Fibroblast of lung (primary cell): ENCODE results near the gene PEX11B. TPM values are rescaled to one million over a fixed set of nuclear protein-coding genes. Genes with fewer than 3 reads are reported as not detected.

Experiments used
- DNase-seq, 2 donors: peaks; one replicate each; pipeline versions ENCODE4 v3.0.0 to v3.0.0-alpha.2; 2010; ENCODE audit warnings: low read depth in 2 of 2
- H2AFZ ChIP-seq: 2 replicates; pipeline ENCODE4 v1.5.1; 2012; ENCODE audit warnings: low read length, control low read depth, inconsistent platforms
- H3K27ac ChIP-seq: 2 replicates; pipeline ENCODE4 v1.5.1; 2011; ENCODE audit warnings: low read length, control low read depth; ENCODE audit not compliant: insufficient read depth
- H3K27me3 ChIP-seq: 2 replicates; pipeline ENCODE4 v1.5.1; 2011; ENCODE audit warnings: mild to moderate bottlenecking, low read length; ENCODE audit not compliant: control insufficient read depth, insufficient read depth
- H3K36me3 ChIP-seq: 2 replicates; pipeline ENCODE4 v1.5.1; 2011; ENCODE audit warnings: low read length; ENCODE audit not compliant: control insufficient read depth, insufficient read depth
- H3K4me1 ChIP-seq: 2 replicates; pipeline ENCODE4 v1.5.1; 2011; ENCODE audit warnings: low read length; ENCODE audit not compliant: control insufficient read depth, insufficient read depth; ENCODE audit errors: extremely low read depth
- H3K4me2 ChIP-seq: 2 replicates; pipeline ENCODE4 v1.5.1; 2011; ENCODE audit warnings: low read length, control low read depth; ENCODE audit not compliant: insufficient read depth; ENCODE audit errors: extremely low read depth
- H3K4me3 ChIP-seq, 4 experiments: fragments of 200-600 bp in 1 of 4; sonication (generic) in 1 of 4; replicated peaks in 1 of 4; 2 replicates each; pipeline ENCODE4 v1.5.1; 2011 to 2016; ENCODE audit warnings: low read length in 4 of 4, low read depth in 3 of 4, mild to moderate bottlenecking in 3 of 4, control low read depth in 2 of 4, inconsistent platforms in 1 of 4, mixed read lengths in 1 of 4; ENCODE audit not compliant: insufficient read depth in 1 of 4; ENCODE audit errors: control extremely low read depth in 1 of 4
- H3K79me2 ChIP-seq: 2 replicates; pipeline ENCODE4 v1.5.1; 2012; ENCODE audit warnings: mild to moderate bottlenecking, low read length, inconsistent platforms; ENCODE audit not compliant: control insufficient read depth, insufficient read depth
- H3K9ac ChIP-seq: 2 replicates; pipeline ENCODE4 v1.5.1; 2011; ENCODE audit warnings: mild to moderate bottlenecking, low read length, control low read depth; ENCODE audit not compliant: insufficient read depth
- H3K9me3 ChIP-seq: 2 replicates; pipeline ENCODE4 v1.5.1; 2012; ENCODE audit warnings: low read depth, low read length; ENCODE audit not compliant: control insufficient read depth, insufficient read depth
- H4K20me1 ChIP-seq: 2 replicates; pipeline ENCODE4 v1.5.1; 2011; ENCODE audit warnings: low read length; ENCODE audit not compliant: control insufficient read depth, insufficient read depth; ENCODE audit errors: extremely low read depth
- CTCF ChIP-seq, 2 donors: IDR thresholded peaks in 1 of 2; conservative IDR thresholded peaks in 1 of 2; 1 replicate in 1 of 2; 2 replicates in 1 of 2; pipeline ENCODE4 v1.5.1; 2011 to 2012; ENCODE audit warnings: low read length in 2 of 2, control low read depth in 1 of 2, inconsistent platforms in 1 of 2, low read depth in 1 of 2, mild to moderate bottlenecking in 1 of 2
- EZH2 ChIP-seq: IDR thresholded peaks from 2 replicates; pipeline ENCODE4 v1.5.1; 2012; ENCODE audit warnings: low read length, control low read depth, mild to moderate bottlenecking; ENCODE audit errors: missing control alignments
- polyA plus RNA-seq, 2 donors: library from polyadenylated mRNA; depleted of rRNA in 1 of 2; stranded (reverse) in 1 of 2; unstranded in 1 of 2; fragments of >200 nt; gene quantifications; 2 replicates each; pipeline ENCODE4 v1.2.1, GENCODE V29; 2011 to 2012; ENCODE audit warnings: missing spikeins in 1 of 2
- total RNA-seq: library from RNA; depleted of rRNA; stranded (reverse); fragments of >200 nt; gene quantifications from 2 replicates; pipeline ENCODE4 v1.2.1, GENCODE V29; 2014

The PEX11B gene
- total and polyA plus RNA-seq, 2 donors (not counting 1 experiment from before 2014, with no cell fraction given) = 28.2 to 34.3 TPM

- Histone ChIP-seq H3K4me3 (no peak overlapping the region), H3K4me1 (no peaks in the 10 kb centered on the region), H4K20me1 (no peaks in the 10 kb centered on the region), H3K27me3 (no peaks in the 10 kb centered on the region), H3K36me3 (no peaks in the 10 kb centered on the region), H2AFZ (no peak overlapping the region), H3K4me2 (no peak overlapping the region), H3K9ac (no peak overlapping the region), H3K79me2 (no peaks in the 10 kb centered on the region), H3K9me3 (no peaks in the 10 kb centered on the region), H3K27ac (no peak overlapping the region)
- DNase-seq = no peak
- TF ChIP-seq EZH2 (no peak), CTCF (conservative IDR thresholded peaks at IDR 0.05 in 1 of 2, IDR thresholded peaks at IDR 0.05 in 1 of 2; ENCODE audit: low read depth in 1 of 2, low read length in 2 of 2) (no peak)
Observed at GRCh38 chr1:145898756-145899155, 19.8 kb downstream of the PEX11B start.

- H3K4me1 ChIP-seq = peaks cover 2% of the 10 kb centered on the region
- H3K9me3 ChIP-seq = no peaks in the 10 kb centered on the region
- H3K9ac ChIP-seq = no peak overlapping the region
- no peaks in the 10 kb centered on the region for H3K36me3 ChIP-seq
- no peak overlapping the region for H3K4me2 ChIP-seq
- H3K27me3 ChIP-seq = no peaks in the 10 kb centered on the region
- no peak for TF ChIP-seq CTCF (conservative IDR thresholded peaks at IDR 0.05 in 1 of 2, IDR thresholded peaks at IDR 0.05 in 1 of 2; ENCODE audit: low read depth in 1 of 2, low read length in 2 of 2)
- no peak for TF ChIP-seq EZH2
- H4K20me1 ChIP-seq = no peaks in the 10 kb centered on the region
- H2AFZ ChIP-seq = no peak overlapping the region
- no peaks in the 10 kb centered on the region for H3K79me2 ChIP-seq
- no peak overlapping the region for H3K27ac ChIP-seq
- no peak for DNase-seq
- no peak overlapping the region for H3K4me3 ChIP-seq
Observed at GRCh38 chr1:145897969-145898368, 20.5 kb downstream of the PEX11B start.

GRCh38 chr1:145895471-145895870 lies 23.0 kb downstream of the PEX11B start:
- H2AFZ ChIP-seq = no peak overlapping the region
- no peaks in the 10 kb centered on the region for H3K9me3 ChIP-seq
- H3K27me3 ChIP-seq = no peaks in the 10 kb centered on the region
- no peaks in the 10 kb centered on the region for H3K36me3 ChIP-seq
- no peaks in the 10 kb centered on the region for H3K79me2 ChIP-seq
- no peak overlapping the region for H3K4me2 ChIP-seq
- no peaks in the 10 kb centered on the region for H4K20me1 ChIP-seq
- H3K4me3 ChIP-seq = no peak overlapping the region
- H3K9ac ChIP-seq = no peak overlapping the region
- no peak for DNase-seq
- no peak overlapping the region for H3K27ac ChIP-seq
- TF ChIP-seq EZH2 (no peak), CTCF (conservative IDR thresholded peaks at IDR 0.05 in 1 of 2, IDR thresholded peaks at IDR 0.05 in 1 of 2; ENCODE audit: low read depth in 1 of 2, low read length in 2 of 2) (no peak)
- H3K4me1 ChIP-seq = peaks cover 19% of the 10 kb centered on the region
